Activated T-helper 2 cell treated with anti-CD3 and anti-CD28 coated beads, Interferon-gamma antibody, Interleukin-2, Interleukin-4, amounts not matched to agents 10 μg/mL and 5 μg/mL and 100 μg/mL, durations not matched to agents 14 hours and 24 hours and 36 hours (primary cell): ENCODE measurements around the gene STT3A. TPM values are rescaled to one million over a fixed set of nuclear protein-coding genes. Genes with fewer than 3 reads are reported as not detected.

Experiments used
- DNase-seq: peaks from one replicate; pipeline ENCODE4 v3.0.0; 2021; ENCODE audit warnings: low spot score
- H3K27ac Mint-ChIP-seq: one replicate; pipeline ENCODE4 v1.8.0; 2021; ENCODE audit warnings: mixed read lengths
- H3K27me3 Mint-ChIP-seq: one replicate; pipeline ENCODE4 v1.8.0; 2021; ENCODE audit warnings: low read depth, mixed read lengths
- H3K36me3 Mint-ChIP-seq: one replicate; pipeline ENCODE4 v1.8.0; 2021; ENCODE audit warnings: low read depth, mixed read lengths
- H3K4me1 Mint-ChIP-seq: one replicate; pipeline ENCODE4 v1.8.0; 2021; ENCODE audit warnings: low read depth, mixed read lengths
- H3K4me3 Mint-ChIP-seq: one replicate; pipeline ENCODE4 v1.8.0; 2021; ENCODE audit warnings: low read depth, mild to moderate bottlenecking, moderate library complexity, mixed read lengths
- H3K9me3 Mint-ChIP-seq: one replicate; pipeline ENCODE4 v1.8.0; 2021; ENCODE audit warnings: mixed read lengths
- intact Hi-C: fragments of 100-400 bp; cut with micrococcal nuclease; formaldehyde crosslinking; loops from one replicate; pipeline ENCODE4 v1.15.1; 2023
- total RNA-seq: library from RNA; stranded (reverse); gene quantifications from 2 replicates; pipeline ENCODE4 v1.2.3, GENCODE V29; 2022

The STT3A gene
- total RNA-seq: 187 and 198 TPM in 2 replicates

DNA sequence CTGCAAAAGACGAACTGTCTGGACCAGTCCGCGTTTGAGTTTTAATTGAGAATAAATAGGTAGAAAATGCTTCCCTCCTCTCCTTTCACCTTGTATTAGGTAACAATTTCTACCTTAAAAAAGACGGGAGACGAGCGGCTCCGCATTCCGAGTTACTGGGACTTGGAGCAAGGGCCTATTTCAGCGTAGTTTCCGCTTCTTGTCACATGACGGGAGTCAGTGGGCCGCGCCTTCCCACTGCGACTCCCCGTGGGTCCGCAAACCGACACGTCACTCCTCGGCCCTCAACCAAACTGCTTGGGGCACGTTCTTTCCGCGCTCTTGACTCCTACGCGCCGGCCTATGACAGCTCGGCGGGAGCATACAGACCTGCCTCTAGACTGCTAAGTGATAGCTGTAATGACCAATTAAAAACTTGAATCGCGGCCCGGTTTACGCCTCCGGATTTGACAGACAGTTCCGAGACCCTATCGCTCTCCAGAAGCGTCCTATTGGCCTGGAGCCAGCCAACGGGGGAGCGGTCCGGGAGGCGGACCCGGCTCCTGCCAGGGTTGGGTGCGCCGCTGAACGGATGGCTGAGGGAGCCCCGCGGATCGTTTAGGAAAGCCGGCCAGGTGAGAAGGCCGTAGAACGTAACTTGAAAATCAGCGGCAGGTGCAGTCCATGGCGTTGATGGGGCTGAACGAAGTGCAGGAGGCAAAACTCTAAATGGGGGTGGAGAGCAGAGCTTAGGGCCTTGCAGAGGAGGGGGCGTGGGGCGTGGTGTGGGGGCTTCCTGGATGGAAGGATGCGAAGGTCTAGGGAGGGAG is at the start of gene STT3A:
Gene STT3A (plus strand): TSS at position 548 of the 809 bp plus-strand sequence. CDS start 3,064 bp downstream, outside the sequence.
- peaks cover 38% of the 10 kb centered on the region for H3K4me1 Mint-ChIP-seq
- peaks cover 38% of the 10 kb centered on the region for H3K36me3 Mint-ChIP-seq
- DNase-seq: peak; percentile 97
- no peaks in the 10 kb centered on the region for H3K9me3 Mint-ChIP-seq
- peak within 1 kb of the TSS; percentile 92 for H3K27ac Mint-ChIP-seq
- intact Hi-C loops: loop anchor here (1.0 to 10.0 kb wide), 5 partner anchors 22 to 638 kb away; partner anchors contain the start of genes CCDC15, CHEK1, FAM118B and HYLS1
- H3K4me3 Mint-ChIP-seq: peak within 1 kb of the TSS; percentile 99
- H3K27me3 Mint-ChIP-seq: no peaks in the 10 kb centered on the region

DNA sequence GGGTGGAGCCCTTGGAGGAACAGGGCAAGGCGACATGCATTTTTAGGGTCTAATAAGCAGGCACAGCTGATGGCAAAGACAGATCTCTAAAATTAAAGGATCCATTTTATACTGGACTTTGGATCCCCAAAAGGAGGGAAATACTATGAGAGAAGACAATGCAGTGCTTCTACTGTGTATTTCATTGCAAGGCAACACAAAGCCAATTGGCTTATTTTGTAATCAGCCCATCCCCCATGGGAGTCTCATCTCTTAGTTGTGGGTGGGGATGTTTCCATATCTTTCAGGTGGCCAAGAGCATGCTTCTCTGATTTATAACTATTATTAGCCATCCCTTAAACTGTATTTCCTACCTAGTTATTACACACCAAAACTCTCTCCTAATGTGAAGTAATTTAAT is 41.9 kb upstream of the STT3A start:
- intact Hi-C loops: no loop called here
- peaks cover 3% of the 10 kb centered on the region for H3K36me3 Mint-ChIP-seq

DNA sequence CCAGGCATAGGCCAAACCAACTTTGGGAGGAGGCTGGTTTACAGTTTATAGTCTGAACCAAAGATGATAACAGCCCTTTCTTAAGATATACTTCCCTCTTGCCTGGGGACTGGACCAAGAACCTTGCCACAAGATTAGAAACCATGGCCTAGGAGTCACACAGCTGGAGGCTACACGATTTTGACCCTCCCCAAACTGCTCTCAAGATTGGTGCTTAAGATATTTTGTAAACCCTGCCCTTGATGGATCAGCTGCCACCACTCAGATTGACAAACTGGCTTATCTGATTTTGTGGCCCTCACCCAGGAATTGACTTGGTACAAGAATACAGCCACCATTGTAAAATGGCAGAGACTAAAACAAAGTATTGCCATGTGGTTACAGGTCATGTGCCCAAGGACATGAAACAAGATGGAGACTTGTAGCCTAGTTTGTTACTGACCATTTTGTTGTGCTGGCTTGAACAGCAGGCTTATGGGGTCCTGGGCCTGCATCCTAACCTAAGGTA is 40.8 kb upstream of the STT3A start:
- H3K4me3 Mint-ChIP-seq: no peak overlapping the region
- no peaks in the 10 kb centered on the region for H3K27me3 Mint-ChIP-seq
- H3K27ac Mint-ChIP-seq: no peak overlapping the region
- intact Hi-C loops: no loop called here
- H3K4me1 Mint-ChIP-seq: no peaks in the 10 kb centered on the region
- peaks cover 3% of the 10 kb centered on the region for H3K36me3 Mint-ChIP-seq
- peaks cover 36% of the 10 kb centered on the region for H3K9me3 Mint-ChIP-seq
- no peak for DNase-seq

More for the DNA sequence above, 41.9 kb upstream of the STT3A start:
- Mint-ChIP-seq H3K27me3 (no peaks in the 10 kb centered on the region), H3K27ac (no peak overlapping the region), H3K4me3 (no peak overlapping the region), H3K9me3 (peaks cover 36% of the 10 kb centered on the region), H3K4me1 (no peaks in the 10 kb centered on the region)
- no peak for DNase-seq

- Mint-ChIP-seq H3K27ac (no peak overlapping the region), H3K9me3 (peaks cover 40% of the 10 kb centered on the region)
- intact Hi-C loops: no loop called here
Observed at GRCh38 chr11:125552927-125553326, 39.7 kb upstream of the STT3A start.

DNA sequence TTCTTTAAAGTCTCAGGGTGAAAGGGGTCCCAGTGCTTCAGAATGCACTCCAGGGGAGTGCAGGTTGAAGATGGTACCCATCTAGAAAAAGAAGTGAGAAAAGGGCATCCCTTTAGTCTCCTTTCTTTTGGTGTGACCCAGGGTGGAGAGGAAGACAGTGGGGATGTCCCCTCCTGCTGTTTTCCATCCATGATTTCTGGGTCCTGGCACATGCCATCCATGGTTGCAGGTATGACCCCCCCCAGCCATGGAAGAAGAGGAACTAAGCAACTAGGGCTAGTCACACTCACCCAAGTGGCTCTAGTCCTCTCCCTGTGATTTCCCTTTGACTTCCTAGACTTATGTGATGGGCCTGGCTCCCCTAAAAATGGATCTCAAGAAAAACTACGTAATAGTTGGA is 39.3 kb upstream of the STT3A start:
- H3K9me3 Mint-ChIP-seq: peaks cover 40% of the 10 kb centered on the region
- intact Hi-C loops: no loop called here
- no peak overlapping the region for H3K27ac Mint-ChIP-seq

More at GRCh38 chr11:125552927-125553326, 39.7 kb upstream of the STT3A start:
- peaks cover 2% of the 10 kb centered on the region for H3K27me3 Mint-ChIP-seq
- H3K36me3 Mint-ChIP-seq: peaks cover 3% of the 10 kb centered on the region
- no peaks in the 10 kb centered on the region for H3K4me1 Mint-ChIP-seq
- no peak overlapping the region for H3K4me3 Mint-ChIP-seq
- no peak for DNase-seq

DNA sequence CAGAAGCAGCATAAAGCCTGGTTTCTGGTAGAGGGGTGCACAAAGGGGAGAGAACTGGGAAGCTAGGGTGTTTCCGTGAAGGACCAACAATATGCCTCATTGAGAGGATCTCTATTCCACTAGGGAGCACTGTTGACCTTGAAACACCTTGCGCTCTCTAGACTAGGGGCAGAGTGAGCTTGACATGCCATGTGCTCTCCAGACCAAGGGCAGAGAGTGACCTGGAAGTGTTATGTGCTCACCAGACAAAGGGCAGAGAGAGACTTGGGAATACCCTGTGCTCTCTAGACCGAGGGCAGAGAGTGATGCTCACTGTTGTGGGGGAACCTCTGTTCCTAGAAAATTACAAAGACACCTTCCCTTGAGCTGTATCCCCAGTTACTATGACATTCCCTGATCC is 38.6 kb upstream of the STT3A start:
- no peak overlapping the region for H3K27ac Mint-ChIP-seq
- peaks cover 2% of the 10 kb centered on the region for H3K27me3 Mint-ChIP-seq
- intact Hi-C loops: no loop called here
- H3K9me3 Mint-ChIP-seq: peaks cover 40% of the 10 kb centered on the region
- no peak for DNase-seq
- no peak overlapping the region for H3K4me3 Mint-ChIP-seq
- H3K36me3 Mint-ChIP-seq: peaks cover 3% of the 10 kb centered on the region
- H3K4me1 Mint-ChIP-seq: no peaks in the 10 kb centered on the region

More for the DNA sequence above, 39.3 kb upstream of the STT3A start:
- H3K36me3 Mint-ChIP-seq: peaks cover 3% of the 10 kb centered on the region
- H3K27me3 Mint-ChIP-seq: peaks cover 2% of the 10 kb centered on the region
- no peak overlapping the region for H3K4me3 Mint-ChIP-seq
- H3K4me1 Mint-ChIP-seq: no peaks in the 10 kb centered on the region
- no peak for DNase-seq

GRCh38 chr11:125559888-125560287 is 32.8 kb upstream of the STT3A start:
- H3K4me1 Mint-ChIP-seq: no peaks in the 10 kb centered on the region
- H3K27ac Mint-ChIP-seq: no peak overlapping the region
- peaks cover 4% of the 10 kb centered on the region for H3K9me3 Mint-ChIP-seq
- no peak overlapping the region for H3K4me3 Mint-ChIP-seq
- intact Hi-C loops: no loop called here
- H3K27me3 Mint-ChIP-seq: peaks cover 2% of the 10 kb centered on the region
- H3K36me3 Mint-ChIP-seq: no peaks in the 10 kb centered on the region
- no peak for DNase-seq

- peaks cover 2% of the 10 kb centered on the region for H3K27me3 Mint-ChIP-seq
- intact Hi-C loops: no loop called here
Observed at GRCh38 chr11:125561924-125562323, 30.7 kb upstream of the STT3A start.

DNA sequence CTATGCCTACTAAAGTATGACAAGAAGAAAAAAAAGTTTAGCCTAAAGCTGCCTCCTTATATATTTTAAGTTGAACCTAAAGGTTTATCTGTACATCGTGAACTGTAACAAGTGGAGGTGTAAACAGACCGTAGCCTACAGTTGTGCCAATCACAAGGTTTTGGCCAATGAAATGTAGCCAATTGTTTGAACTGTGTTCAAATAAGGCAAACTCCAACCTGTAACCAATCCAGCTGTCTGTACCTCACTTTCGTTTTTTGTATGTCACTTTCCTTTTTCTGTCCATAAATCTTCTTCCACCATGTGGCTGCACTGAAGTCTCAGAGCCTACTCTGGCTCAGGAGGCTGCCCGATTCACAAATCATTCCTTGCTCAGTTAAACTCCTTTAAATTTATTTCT is 30.2 kb upstream of the STT3A start:
- intact Hi-C loops: no loop called here
- Mint-ChIP-seq H3K4me3 (no peak overlapping the region), H3K27me3 (no peaks in the 10 kb centered on the region), H3K4me1 (no peaks in the 10 kb centered on the region), H3K27ac (no peak overlapping the region), H3K36me3 (no peaks in the 10 kb centered on the region), H3K9me3 (no peaks in the 10 kb centered on the region)
- no peak for DNase-seq

More at GRCh38 chr11:125561924-125562323, 30.7 kb upstream of the STT3A start:
- Mint-ChIP-seq H3K36me3 (no peaks in the 10 kb centered on the region), H3K9me3 (peaks cover 4% of the 10 kb centered on the region), H3K4me1 (no peaks in the 10 kb centered on the region), H3K4me3 (no peak overlapping the region), H3K27ac (no peak overlapping the region)
- no peak for DNase-seq

GRCh38 chr11:125564357-125564756 is 28.3 kb upstream of the STT3A start:
- Mint-ChIP-seq H3K4me1 (no peaks in the 10 kb centered on the region), H3K4me3 (no peak overlapping the region), H3K27ac (no peak overlapping the region), H3K27me3 (no peaks in the 10 kb centered on the region), H3K36me3 (no peaks in the 10 kb centered on the region), H3K9me3 (no peaks in the 10 kb centered on the region)
- DNase-seq: no peak
- intact Hi-C loops: no loop called here

DNA sequence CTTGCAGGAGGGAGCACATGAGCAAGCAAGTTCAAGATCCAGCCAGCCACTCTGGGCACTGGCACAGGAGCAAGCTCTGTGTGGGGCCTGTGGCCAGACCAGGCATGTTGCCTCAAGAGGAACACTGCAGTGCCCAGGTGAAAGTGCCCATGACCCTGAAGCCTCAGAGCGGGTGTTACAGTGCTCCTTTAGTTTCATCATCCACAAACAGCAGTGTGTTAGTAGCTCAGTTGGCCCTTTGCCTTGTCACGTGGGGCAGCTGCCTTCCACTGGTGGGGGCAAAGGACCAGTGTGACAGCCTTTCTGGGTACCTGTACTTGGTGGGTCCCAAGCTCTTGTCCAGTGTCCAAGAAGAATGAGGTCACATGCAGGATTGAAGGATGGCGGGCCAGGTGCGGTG is 26.4 kb upstream of the STT3A start:
- Mint-ChIP-seq H3K27me3 (no peaks in the 10 kb centered on the region), H3K27ac (no peak overlapping the region), H3K9me3 (no peaks in the 10 kb centered on the region), H3K4me1 (peaks cover 13% of the 10 kb centered on the region), H3K4me3 (no peak overlapping the region), H3K36me3 (peaks cover 6% of the 10 kb centered on the region)
- intact Hi-C loops: no loop called here
- no peak for DNase-seq

GRCh38 chr11:125568970-125569914 is 23.4 kb upstream of the STT3A start, which contains the start of gene EI24:
TSS of gene EI24 (plus strand) at chr11:125569477. CDS start at chr11:125572528, 3,051 bp downstream.
- Mint-ChIP-seq H3K27me3 (no peaks in the 10 kb centered on the region), H3K4me3 (peak within 1 kb of the TSS; percentile 89), H3K36me3 (peaks cover 25% of the 10 kb centered on the region), H3K27ac (peak within 1 kb of the TSS; percentile 91), H3K9me3 (no peaks in the 10 kb centered on the region), H3K4me1 (peaks cover 22% of the 10 kb centered on the region)
- peak; percentile 86 for DNase-seq
- intact Hi-C loops: loop anchor here (1.0 kb wide), 1 partner anchor 318 kb away; the partner anchor contains the start of gene HYLS1
